ENCODE results near the gene ACYP1. TPM values are rescaled to one million over a fixed set of nuclear protein-coding genes. Genes with fewer than 3 reads are reported as not detected.

The ACYP1 gene
- total RNA-seq, 4 donors from 2014 or later, result 4.2 to 24.3 (median 9.9) TPM

- H3K4me3 ChIP-seq, result no peak overlapping the region
- peaks cover 0 to 56% (median 34%) of the 10 kb centered on the region in 4 donors for H3K4me1 ChIP-seq
- H3K9me3 ChIP-seq, result no peaks in the 10 kb centered on the region
- no peaks in the 10 kb centered on the region for H3K36me3 ChIP-seq
- no peak for DNase-seq (ENCODE audit: low spot score in 2 of 2)
- no peak overlapping the region for H3K27ac ChIP-seq
- TF ChIP-seq EP300 (IDR thresholded peaks at IDR 0.05), result no peak
- H3K27me3 ChIP-seq, result no peaks in the 10 kb centered on the region
- 95% methylated on average over 3 of the region's 3 CpGs for WGBS, 2 donors
Measured at GRCh38 chr14:75066691-75067090, 2.9 kb upstream of the ACYP1 start.

DNA sequence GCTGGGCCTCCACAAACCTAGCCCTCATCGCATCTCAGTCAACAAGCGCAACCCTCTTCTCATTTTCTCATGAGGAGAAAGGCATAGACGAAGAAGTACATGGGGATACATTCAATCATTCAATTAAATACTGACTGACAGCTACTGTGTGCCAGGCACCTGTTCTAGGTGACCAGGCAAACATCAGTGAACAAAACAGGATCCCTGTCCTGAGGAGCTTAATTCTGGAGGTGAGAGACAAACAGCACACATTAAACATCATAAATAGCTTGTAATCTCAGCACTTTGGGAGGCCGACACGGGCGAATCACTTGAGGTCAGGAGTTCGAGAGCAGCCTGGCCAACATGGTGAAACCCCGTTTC lies 362 bp upstream of the ACYP1 start:
- H3K27me3 ChIP-seq, result no peaks in the 10 kb centered on the region

DNA sequence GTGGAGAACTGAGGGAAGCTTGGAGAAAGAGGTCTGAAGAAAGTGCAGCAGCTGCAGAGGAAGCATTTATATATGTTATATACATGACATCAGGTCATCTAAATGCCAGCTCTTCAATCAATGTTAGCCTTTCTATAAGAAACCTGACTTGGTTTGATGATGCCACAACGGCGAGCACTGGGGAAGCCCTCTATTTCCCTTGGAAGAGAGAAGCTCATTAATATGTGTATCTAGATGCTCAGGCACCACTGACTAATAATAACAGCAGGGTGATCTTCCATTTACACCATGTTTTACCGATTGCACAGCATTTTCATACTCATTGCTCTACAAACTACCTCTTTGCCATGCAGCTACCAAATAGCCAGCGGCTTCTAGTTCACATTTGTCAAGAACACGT lies 811 bp downstream of the ACYP1 start:
- Histone ChIP-seq H3K27ac (peak overlapping the region in 2 of 4 donors; percentile 85), H3K9me3 (no peaks in the 10 kb centered on the region), H3K27me3 (no peaks in the 10 kb centered on the region), H3K4me3 (peak overlapping the region; percentile 54 to 90 (median 65)), H3K36me3 (peaks cover 0 to 10% (median 0%) of the 10 kb centered on the region in 3 donors), H3K4me1 (peaks cover 0 to 29% (median 16%) of the 10 kb centered on the region in 4 donors)
- WGBS, 2 donors, result 15 to 20% methylated on average over 5 of the region's 5 CpGs
- DNase-seq (ENCODE audit: low spot score in 2 of 2), result no peak
- TF ChIP-seq EP300 (IDR thresholded peaks at IDR 0.05) (no peak), POLR2A (IDR thresholded peaks at IDR 0.05) (no peak)
- TF ChIP-seq, protein P1, sequence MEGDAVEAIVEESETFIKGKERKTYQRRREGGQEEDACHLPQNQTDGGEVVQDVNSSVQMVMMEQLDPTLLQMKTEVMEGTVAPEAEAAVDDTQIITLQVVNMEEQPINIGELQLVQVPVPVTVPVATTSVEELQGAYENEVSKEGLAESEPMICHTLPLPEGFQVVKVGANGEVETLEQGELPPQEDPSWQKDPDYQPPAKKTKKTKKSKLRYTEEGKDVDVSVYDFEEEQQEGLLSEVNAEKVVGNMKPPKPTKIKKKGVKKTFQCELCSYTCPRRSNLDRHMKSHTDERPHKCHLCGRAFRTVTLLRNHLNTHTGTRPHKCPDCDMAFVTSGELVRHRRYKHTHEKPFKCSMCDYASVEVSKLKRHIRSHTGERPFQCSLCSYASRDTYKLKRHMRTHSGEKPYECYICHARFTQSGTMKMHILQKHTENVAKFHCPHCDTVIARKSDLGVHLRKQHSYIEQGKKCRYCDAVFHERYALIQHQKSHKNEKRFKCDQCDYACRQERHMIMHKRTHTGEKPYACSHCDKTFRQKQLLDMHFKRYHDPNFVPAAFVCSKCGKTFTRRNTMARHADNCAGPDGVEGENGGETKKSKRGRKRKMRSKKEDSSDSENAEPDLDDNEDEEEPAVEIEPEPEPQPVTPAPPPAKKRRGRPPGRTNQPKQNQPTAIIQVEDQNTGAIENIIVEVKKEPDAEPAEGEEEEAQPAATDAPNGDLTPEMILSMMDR (IDR thresholded peaks at IDR 0.05), result no peak

More for the DNA sequence above, 362 bp upstream of the ACYP1 start:
- H3K4me1 ChIP-seq, result peaks cover 0 to 40% (median 25%) of the 10 kb centered on the region in 4 donors
- peak overlapping the region; percentile 25 to 85 (median 82) for H3K27ac ChIP-seq
- peak overlapping the region; percentile 54 to 90 (median 65) for H3K4me3 ChIP-seq
- WGBS, 2 donors, result 52 to 54% methylated on average over 8 of the region's 8 CpGs
- TF ChIP-seq EP300 (IDR thresholded peaks at IDR 0.05) (no peak), POLR2A (IDR thresholded peaks at IDR 0.05) (no peak)
- TF ChIP-seq, protein P1 (IDR thresholded peaks at IDR 0.05), result no peak
- H3K36me3 ChIP-seq, result peaks cover 0 to 10% (median 0%) of the 10 kb centered on the region in 3 donors
- H3K9me3 ChIP-seq, result no peaks in the 10 kb centered on the region
- DNase-seq (ENCODE audit: low spot score in 2 of 2), result no peak

DNA sequence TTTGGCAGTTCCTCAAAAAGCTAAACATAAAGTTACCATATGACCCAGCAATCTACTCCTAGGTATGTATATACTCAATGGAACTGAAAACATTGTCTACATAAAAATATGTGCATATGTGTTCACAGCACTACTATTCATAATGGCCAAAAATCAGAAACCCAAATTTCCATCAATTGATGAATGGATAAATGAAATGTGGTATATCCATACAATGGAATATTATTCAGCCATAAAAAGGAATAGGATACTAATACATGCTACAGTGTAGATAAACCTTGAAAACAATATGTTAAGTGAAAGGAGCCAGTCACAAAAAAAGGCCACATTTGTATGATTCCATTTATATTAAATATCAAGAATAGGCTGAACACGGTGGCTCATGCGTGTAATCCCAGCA lies 3.4 kb downstream of the ACYP1 start:
- whole genome bisulfite sequencing, 2 donors, result 77 to 98% methylated on average over 2 of the region's 2 CpGs
- no peaks in the 10 kb centered on the region for H3K9me3 ChIP-seq
- no peak for DNase-seq (ENCODE audit: low spot score in 2 of 2)

GRCh38 chr14:75059642-75060041 lies 4.2 kb downstream of the ACYP1 start:
- H3K4me3 ChIP-seq, result no peak overlapping the region
- H3K36me3 ChIP-seq, result peaks cover 0 to 10% (median 0%) of the 10 kb centered on the region in 3 donors
- no peaks in the 10 kb centered on the region for H3K27me3 ChIP-seq
- no peaks in the 10 kb centered on the region for H3K9me3 ChIP-seq
- 39 to 53% methylated on average over 2 of the region's 2 CpGs for WGBS, 2 donors
- DNase-seq (ENCODE audit: low spot score in 2 of 2), result no peak
- TF ChIP-seq POLR2A (IDR thresholded peaks at IDR 0.05), result no peak
- TF ChIP-seq, protein P1 (IDR thresholded peaks at IDR 0.05), result no peak
- TF ChIP-seq EP300 (IDR thresholded peaks at IDR 0.05), result no peak
- H3K4me1 ChIP-seq, result peaks cover 0 to 16% (median 8%) of the 10 kb centered on the region in 4 donors
- no peak overlapping the region for H3K27ac ChIP-seq

More for the DNA sequence above, 3.4 kb downstream of the ACYP1 start:
- no peaks in the 10 kb centered on the region for H3K27me3 ChIP-seq
- no peak overlapping the region for H3K4me3 ChIP-seq
- peaks cover 0 to 10% (median 0%) of the 10 kb centered on the region in 3 donors for H3K36me3 ChIP-seq
- no peak overlapping the region for H3K27ac ChIP-seq
- no peak for TF ChIP-seq POLR2A (IDR thresholded peaks at IDR 0.05)
- no peak for TF ChIP-seq EP300 (IDR thresholded peaks at IDR 0.05)
- TF ChIP-seq, protein P1 (IDR thresholded peaks at IDR 0.05), result no peak
- peaks cover 0 to 20% (median 8%) of the 10 kb centered on the region in 4 donors for H3K4me1 ChIP-seq

All from tibial nerve (tissue), 4 donors.